ENCODE data around the gene CDH5. TPM values are rescaled to one million over a fixed set of nuclear protein-coding genes. Genes with fewer than 3 reads are reported as not detected.

CDH5 gene
- total RNA-seq, 1 experiment from 2014 or later, result 3.6 TPM

DNA sequence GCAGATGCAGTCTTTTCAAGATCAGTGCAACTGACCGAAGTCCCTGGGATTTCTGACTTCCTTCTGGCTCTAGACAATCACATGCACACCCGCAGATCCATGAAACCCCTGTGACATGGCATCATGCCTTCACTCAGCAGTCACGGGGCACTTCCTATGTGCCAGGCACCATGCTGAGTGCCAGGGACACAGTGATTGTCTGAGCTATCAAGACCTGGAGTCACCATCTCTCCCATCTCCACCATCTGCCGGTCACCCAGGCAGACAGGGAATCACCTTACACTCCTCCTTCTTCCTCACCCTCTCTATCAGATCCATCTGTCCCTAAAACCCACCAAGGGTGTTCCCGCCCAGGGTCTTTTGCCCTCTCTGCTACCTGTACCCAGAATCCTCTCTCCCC, 65.9 kb downstream of the CDH5 start:
- Histone ChIP-seq H3K4me2 (no peak overlapping the region), H4K20me1 (ENCODE audit: insufficient read depth) (no peaks in the 10 kb centered on the region), H3K9me3 (ENCODE audit: insufficient read depth, low read depth) (no peaks in the 10 kb centered on the region), H3K27me3 (ENCODE audit: insufficient read depth, low read depth) (no peaks in the 10 kb centered on the region), H3K79me2 (ENCODE audit: low read depth) (no peaks in the 10 kb centered on the region), H3K36me3 (ENCODE audit: low read depth) (no peaks in the 10 kb centered on the region), H3K4me3 (no peak overlapping the region), H3K9me2 (ENCODE audit: insufficient read depth) (no peaks in the 10 kb centered on the region), H3F3A (ENCODE audit: insufficient read depth, low read depth) (peaks cover 17% of the 10 kb centered on the region; the same call in 1 of the 2 replicates), H3K4me1 (replicated peaks; ENCODE audit: insufficient read depth) (peaks cover 31% of the 10 kb centered on the region), H2AFZ (no peak overlapping the region), H3K27ac (no peak overlapping the region)
- TF ChIP-seq, protein P1, sequence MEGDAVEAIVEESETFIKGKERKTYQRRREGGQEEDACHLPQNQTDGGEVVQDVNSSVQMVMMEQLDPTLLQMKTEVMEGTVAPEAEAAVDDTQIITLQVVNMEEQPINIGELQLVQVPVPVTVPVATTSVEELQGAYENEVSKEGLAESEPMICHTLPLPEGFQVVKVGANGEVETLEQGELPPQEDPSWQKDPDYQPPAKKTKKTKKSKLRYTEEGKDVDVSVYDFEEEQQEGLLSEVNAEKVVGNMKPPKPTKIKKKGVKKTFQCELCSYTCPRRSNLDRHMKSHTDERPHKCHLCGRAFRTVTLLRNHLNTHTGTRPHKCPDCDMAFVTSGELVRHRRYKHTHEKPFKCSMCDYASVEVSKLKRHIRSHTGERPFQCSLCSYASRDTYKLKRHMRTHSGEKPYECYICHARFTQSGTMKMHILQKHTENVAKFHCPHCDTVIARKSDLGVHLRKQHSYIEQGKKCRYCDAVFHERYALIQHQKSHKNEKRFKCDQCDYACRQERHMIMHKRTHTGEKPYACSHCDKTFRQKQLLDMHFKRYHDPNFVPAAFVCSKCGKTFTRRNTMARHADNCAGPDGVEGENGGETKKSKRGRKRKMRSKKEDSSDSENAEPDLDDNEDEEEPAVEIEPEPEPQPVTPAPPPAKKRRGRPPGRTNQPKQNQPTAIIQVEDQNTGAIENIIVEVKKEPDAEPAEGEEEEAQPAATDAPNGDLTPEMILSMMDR (conservative IDR thresholded peaks at IDR 0.05), result no peak
- TF ChIP-seq EZH2 (IDR thresholded peaks at IDR 0.05; ENCODE audit: low read depth), result no peak
- POLR2A ChIA-PET (ENCODE audit: unreplicated experiment), result no interaction called here
- intact Hi-C loops (cut with micrococcal nuclease; ENCODE audit: unreplicated experiment), result no loop called here
- CTCF ChIA-PET, result no interaction called here
- DNase-seq, result no peak
- BruUV-seq (replicated peaks), result no TSS peak

DNA sequence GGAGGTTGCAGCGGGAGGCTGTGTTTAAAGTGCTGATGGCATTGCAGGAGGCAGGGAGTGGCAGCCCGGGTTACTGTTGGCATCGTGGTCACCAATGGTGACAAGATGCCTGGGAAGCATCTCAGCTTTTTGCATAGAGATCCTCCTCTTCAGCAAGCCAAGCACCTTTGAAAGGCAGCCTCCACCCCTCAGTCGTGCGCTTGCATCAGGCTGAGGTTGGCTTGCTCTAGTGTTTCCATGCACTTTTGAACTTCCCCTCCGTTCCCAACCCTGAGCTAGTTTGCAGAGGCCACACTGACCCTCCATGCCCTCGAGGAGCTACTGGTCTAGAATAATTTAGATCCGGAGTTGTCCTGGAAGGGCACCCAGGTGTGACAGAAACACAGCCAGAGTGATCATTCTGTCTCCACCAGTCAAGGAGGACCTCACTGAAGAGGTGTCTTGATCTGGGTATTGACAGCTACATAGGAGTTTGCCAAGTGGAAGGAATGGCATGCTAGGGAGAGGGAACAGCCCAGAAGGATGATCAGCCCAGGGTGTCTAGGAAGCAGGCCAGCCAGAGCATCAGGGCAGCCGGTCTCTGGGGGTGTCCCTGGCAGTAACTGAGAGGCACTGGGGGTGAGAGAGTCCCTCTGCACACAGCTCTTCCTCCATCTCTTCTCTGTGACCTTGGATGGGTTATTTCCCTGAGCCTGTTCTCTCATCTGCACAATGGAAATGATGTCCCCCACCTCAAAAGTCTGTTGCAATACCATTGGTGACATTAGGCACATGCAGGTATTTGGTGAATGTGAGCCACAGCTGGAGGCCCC, 68.3 kb downstream of the CDH5 start:
- Histone ChIP-seq H3K27ac (no peak overlapping the region), H3K4me3 (no peak overlapping the region), H3K4me1 (replicated peaks; ENCODE audit: insufficient read depth) (peaks cover 31% of the 10 kb centered on the region), H3K9me2 (ENCODE audit: insufficient read depth) (no peaks in the 10 kb centered on the region), H2AFZ (no peak overlapping the region), H3K4me2 (peak overlapping the region; percentile 42; the same call in 1 of the 2 replicates), H3F3A (ENCODE audit: insufficient read depth, low read depth) (peaks cover 17% of the 10 kb centered on the region; the same call in 1 of the 2 replicates), H3K79me2 (ENCODE audit: low read depth) (no peaks in the 10 kb centered on the region), H3K9me3 (ENCODE audit: insufficient read depth, low read depth) (no peaks in the 10 kb centered on the region), H4K20me1 (ENCODE audit: insufficient read depth) (no peaks in the 10 kb centered on the region), H3K27me3 (ENCODE audit: insufficient read depth, low read depth) (no peaks in the 10 kb centered on the region), H3K36me3 (ENCODE audit: low read depth) (no peaks in the 10 kb centered on the region)
- ChIA-PET POLR2A (ENCODE audit: unreplicated experiment) (interaction anchor here (0.6 kb wide), 2 partner anchors 60 to 99 kb away, joined by 4 to 11 read pairs; no protein-coding TSS in a partner anchor), CTCF (interaction anchor here (0.7 kb wide), 1 partner anchor 28 kb away, joined by 3 read pairs; no protein-coding TSS in a partner anchor)
- TF ChIP-seq, protein P1 (conservative IDR thresholded peaks at IDR 0.05), result no peak
- no peak for TF ChIP-seq EZH2 (IDR thresholded peaks at IDR 0.05; ENCODE audit: low read depth)
- BruUV-seq (replicated peaks), result no TSS peak
- intact Hi-C loops (cut with micrococcal nuclease; ENCODE audit: unreplicated experiment), result no loop called here
- DNase-seq, result peak in 1 of 2 experiments; percentile 56

DNA sequence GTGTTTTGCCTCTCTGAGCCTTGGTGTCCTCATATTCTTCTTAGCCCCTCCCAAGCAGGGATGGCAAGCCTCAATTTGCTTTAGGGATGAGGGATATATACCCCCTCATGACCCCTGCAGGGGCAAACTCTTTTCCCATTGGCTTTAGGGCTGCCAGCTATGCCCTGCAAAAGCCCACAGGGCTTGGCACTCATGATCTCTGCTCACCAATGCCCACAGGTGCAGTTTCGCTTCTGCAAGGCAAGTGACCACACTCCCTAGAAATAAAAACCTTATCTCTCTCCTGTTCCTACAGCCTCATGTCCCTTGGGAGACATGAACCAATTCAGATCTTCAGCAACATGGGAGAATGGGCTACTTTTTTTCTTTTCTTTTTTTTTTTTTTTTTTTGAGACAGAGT, 69.4 kb downstream of the CDH5 start:
- ChIA-PET POLR2A (ENCODE audit: unreplicated experiment) (no interaction called here), CTCF (no interaction called here)
- no peaks in the 10 kb centered on the region for H3K9me2 ChIP-seq (ENCODE audit: insufficient read depth)
- no TSS peak for BruUV-seq (replicated peaks)
- H3K36me3 ChIP-seq (ENCODE audit: low read depth), result no peaks in the 10 kb centered on the region
- H3K27me3 ChIP-seq (ENCODE audit: insufficient read depth, low read depth), result no peaks in the 10 kb centered on the region
- intact Hi-C loops (cut with micrococcal nuclease; ENCODE audit: unreplicated experiment), result no loop called here
- H2AFZ ChIP-seq, result no peak overlapping the region
- peaks cover 31% of the 10 kb centered on the region for H3K4me1 ChIP-seq (replicated peaks; ENCODE audit: insufficient read depth)
- H3K4me3 ChIP-seq, result no peak overlapping the region
- no peak for DNase-seq
- no peak overlapping the region for H3K27ac ChIP-seq
- no peak overlapping the region for H3K4me2 ChIP-seq
- peaks cover 9% of the 10 kb centered on the region; the same call in 1 of the 2 replicates for H3F3A ChIP-seq (ENCODE audit: insufficient read depth, low read depth)
- H3K9me3 ChIP-seq (ENCODE audit: insufficient read depth, low read depth), result no peaks in the 10 kb centered on the region
- TF ChIP-seq, protein P1 (conservative IDR thresholded peaks at IDR 0.05), result no peak
- H4K20me1 ChIP-seq (ENCODE audit: insufficient read depth), result no peaks in the 10 kb centered on the region
- H3K79me2 ChIP-seq (ENCODE audit: low read depth), result no peaks in the 10 kb centered on the region
